ENCODE data around the gene EDAR. TPM values are rescaled to one million over a fixed set of nuclear protein-coding genes. Genes with fewer than 3 reads are reported as not detected.

The EDAR gene
- total and polyA plus RNA-seq, 9 donors, result 0.04 to 1.1 (median 0.08) TPM

DNA sequence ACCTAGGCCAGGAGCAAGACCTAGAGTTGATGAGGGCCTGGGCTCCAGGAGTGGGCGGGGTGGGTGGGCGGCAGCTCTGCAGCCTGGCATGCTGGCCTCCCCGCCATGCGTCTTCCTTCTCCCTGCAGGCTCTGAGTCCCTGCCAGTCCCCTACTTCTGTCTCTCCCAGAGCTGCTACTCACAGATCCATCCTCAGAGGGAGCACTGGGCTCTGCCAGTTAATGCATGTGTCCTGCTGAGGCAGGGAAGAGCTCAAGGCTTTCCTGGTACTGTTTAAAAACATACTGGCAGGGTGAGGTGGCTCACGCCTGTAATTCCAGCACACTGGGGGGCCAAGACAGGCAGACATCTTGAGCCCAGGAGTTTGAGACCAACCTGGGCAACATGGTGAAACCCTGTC is 38.7 kb upstream of the EDAR start:
- Histone ChIP-seq H3K9me3 (replicated peaks; ENCODE audit: control insufficient read depth, low read depth, low read length) (no peaks in the 10 kb centered on the region), H3K27ac (ENCODE audit: low read length) (no peak overlapping the region), H3K4me3 (ENCODE audit: low read length) (no peak overlapping the region), H3K36me3 (ENCODE audit: control insufficient read depth, insufficient read depth, low read length) (no peaks in the 10 kb centered on the region), H3K27me3 (ENCODE audit: control insufficient read depth, insufficient read depth, low read length) (peaks cover 21% of the 10 kb centered on the region), H3K4me1 (ENCODE audit: control insufficient read depth, insufficient read depth, low read length) (peaks cover 11% of the 10 kb centered on the region)
- no peak for DNase-seq
- WGBS (ENCODE audit: insufficient coverage), result 96% methylated on average over 3 of the region's 5 CpGs

DNA sequence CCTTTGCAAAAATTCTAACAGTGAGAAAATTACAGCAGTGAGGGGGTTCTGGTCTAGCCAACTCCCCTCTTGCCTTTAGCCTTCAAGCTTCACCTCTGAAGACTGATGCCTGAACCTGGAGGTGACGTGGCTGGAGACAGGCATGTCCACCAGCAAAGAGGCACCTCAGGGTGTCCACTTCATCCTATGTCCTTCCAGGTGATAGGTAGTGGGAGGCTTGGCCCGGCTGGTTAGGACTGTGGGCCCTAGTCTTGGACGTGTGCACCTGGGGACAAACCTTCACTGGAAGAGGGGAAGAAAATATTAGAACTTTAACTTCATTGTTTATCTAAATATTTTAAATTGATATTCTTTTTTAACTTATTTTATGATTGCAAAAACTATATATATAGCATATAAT is 35.5 kb upstream of the EDAR start:
- H3K27me3 ChIP-seq (ENCODE audit: control insufficient read depth, insufficient read depth, low read length), result no peaks in the 10 kb centered on the region
- no peaks in the 10 kb centered on the region for H3K36me3 ChIP-seq (ENCODE audit: control insufficient read depth, insufficient read depth, low read length)
- no peak overlapping the region for H3K4me3 ChIP-seq (ENCODE audit: low read length)
- no peaks in the 10 kb centered on the region for H3K9me3 ChIP-seq (replicated peaks; ENCODE audit: control insufficient read depth, low read depth, low read length)
- DNase-seq, result no peak
- peaks cover 2% of the 10 kb centered on the region for H3K4me1 ChIP-seq (ENCODE audit: control insufficient read depth, insufficient read depth, low read length)
- no peak overlapping the region for H3K27ac ChIP-seq (ENCODE audit: low read length)
- no CpG with 5 or more reads among the region's 3 CpGs for WGBS (ENCODE audit: insufficient coverage)

DNA sequence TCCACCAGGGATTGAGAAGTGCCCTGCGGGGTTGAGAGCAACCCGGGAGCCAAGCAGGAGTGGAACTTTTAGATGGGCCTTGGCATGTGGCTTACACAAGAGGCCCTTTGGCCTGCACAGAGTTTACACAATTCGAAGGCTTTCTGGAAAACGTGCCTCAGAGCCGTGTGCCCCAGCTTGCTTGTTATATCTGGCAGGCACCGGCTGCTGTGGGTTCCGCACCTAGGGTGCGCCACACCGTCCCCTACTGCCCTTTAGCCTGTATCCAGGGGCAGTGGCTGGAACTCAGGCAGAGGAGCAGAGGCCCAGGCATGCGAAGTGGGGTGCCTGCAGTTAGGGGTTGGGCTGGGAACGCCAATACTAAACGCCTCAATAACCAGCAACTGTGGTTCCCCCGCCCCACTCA is 32.9 kb upstream of the EDAR start:
- no peak overlapping the region for H3K27ac ChIP-seq (ENCODE audit: low read length)
- no peaks in the 10 kb centered on the region for H3K36me3 ChIP-seq (ENCODE audit: control insufficient read depth, insufficient read depth, low read length)
- 84% methylated on average over 12 of the region's 13 CpGs for whole genome bisulfite sequencing (ENCODE audit: insufficient coverage)
- no peak overlapping the region for H3K4me3 ChIP-seq (ENCODE audit: low read length)
- peaks cover 2% of the 10 kb centered on the region for H3K27me3 ChIP-seq (ENCODE audit: control insufficient read depth, insufficient read depth, low read length)
- no peaks in the 10 kb centered on the region for H3K4me1 ChIP-seq (ENCODE audit: control insufficient read depth, insufficient read depth, low read length)
- no peak for DNase-seq
- H3K9me3 ChIP-seq (replicated peaks; ENCODE audit: control insufficient read depth, low read depth, low read length), result no peaks in the 10 kb centered on the region

DNA sequence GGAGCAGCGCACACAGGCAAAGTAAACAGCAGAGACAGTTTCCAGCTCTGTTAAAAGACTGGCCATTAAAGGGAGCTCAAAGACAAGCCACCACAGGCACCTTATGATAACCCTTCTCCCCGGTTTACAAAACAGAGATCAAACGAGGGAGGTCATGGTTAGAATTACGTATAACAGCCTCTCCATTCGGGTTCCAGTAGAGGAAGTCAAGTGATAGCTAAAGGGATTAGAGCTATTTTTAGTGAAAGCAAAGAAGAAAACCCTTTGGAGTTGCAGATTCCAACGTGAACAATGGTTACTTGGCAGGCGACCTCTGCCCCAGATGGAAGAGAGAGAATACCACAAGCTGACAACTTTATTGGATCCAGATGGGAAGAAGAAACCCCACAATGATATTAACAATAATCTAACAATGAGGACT is 31.2 kb upstream of the EDAR start:
- H3K27me3 ChIP-seq (ENCODE audit: control insufficient read depth, insufficient read depth, low read length), result peaks cover 2% of the 10 kb centered on the region
- no peak overlapping the region for H3K4me3 ChIP-seq (ENCODE audit: low read length)
- no peaks in the 10 kb centered on the region for H3K9me3 ChIP-seq (replicated peaks; ENCODE audit: control insufficient read depth, low read depth, low read length)
- no peaks in the 10 kb centered on the region for H3K4me1 ChIP-seq (ENCODE audit: control insufficient read depth, insufficient read depth, low read length)
- DNase-seq, result no peak
- no CpG with 5 or more reads among the region's 7 CpGs for WGBS (ENCODE audit: insufficient coverage)
- H3K27ac ChIP-seq (ENCODE audit: low read length), result no peak overlapping the region
- no peaks in the 10 kb centered on the region for H3K36me3 ChIP-seq (ENCODE audit: control insufficient read depth, insufficient read depth, low read length)

DNA sequence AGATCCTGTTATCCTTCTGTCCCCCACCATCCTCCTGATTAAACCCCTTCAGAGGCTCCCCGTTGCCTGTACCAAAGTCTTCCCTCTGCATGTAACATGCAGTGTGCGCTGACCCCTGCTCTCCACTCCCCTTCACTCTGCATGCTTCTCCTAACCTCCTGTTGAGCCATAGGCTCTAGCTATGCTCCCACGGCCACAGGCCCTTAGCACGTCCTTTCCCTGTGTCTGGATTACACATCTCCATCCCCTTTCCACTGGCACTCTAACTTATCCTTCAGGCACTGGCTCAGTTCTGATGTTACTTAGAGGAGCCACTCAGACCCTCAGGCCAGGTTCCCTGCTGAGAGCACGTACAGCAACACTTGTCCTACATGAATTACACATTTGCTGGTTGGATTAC is 29.4 kb upstream of the EDAR start:
- 94% methylated on average over 4 of the region's 5 CpGs for WGBS (ENCODE audit: insufficient coverage)
- Histone ChIP-seq H3K27me3 (ENCODE audit: control insufficient read depth, insufficient read depth, low read length) (peaks cover 2% of the 10 kb centered on the region), H3K36me3 (ENCODE audit: control insufficient read depth, insufficient read depth, low read length) (no peaks in the 10 kb centered on the region), H3K4me3 (ENCODE audit: low read length) (no peak overlapping the region), H3K4me1 (ENCODE audit: control insufficient read depth, insufficient read depth, low read length) (no peaks in the 10 kb centered on the region), H3K27ac (ENCODE audit: low read length) (no peak overlapping the region), H3K9me3 (replicated peaks; ENCODE audit: control insufficient read depth, low read depth, low read length) (no peaks in the 10 kb centered on the region)
- DNase-seq, result no peak

DNA sequence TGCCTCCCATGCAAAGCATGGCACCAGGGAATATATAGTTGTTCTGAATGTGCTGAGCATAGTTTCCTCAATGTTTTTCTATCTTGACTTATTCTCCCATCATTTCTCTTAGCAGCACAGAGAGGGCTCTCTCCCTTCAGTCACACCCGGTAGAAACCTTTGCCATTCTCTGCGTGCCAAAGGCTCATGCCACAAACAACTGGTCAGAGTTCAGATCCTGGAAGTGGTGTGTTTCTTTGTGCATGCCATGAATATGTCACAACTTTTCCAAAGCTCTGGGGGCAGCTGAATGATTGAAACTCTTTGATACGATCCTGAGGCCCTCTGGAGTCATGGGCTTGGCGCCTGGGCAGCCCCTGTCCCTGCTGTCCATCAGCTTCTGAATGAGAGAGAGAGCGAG is 28.0 kb upstream of the EDAR start:
- no peaks in the 10 kb centered on the region for H3K4me1 ChIP-seq (ENCODE audit: control insufficient read depth, insufficient read depth, low read length)
- DNase-seq, result no peak
- H3K27me3 ChIP-seq (ENCODE audit: control insufficient read depth, insufficient read depth, low read length), result peaks cover 2% of the 10 kb centered on the region
- no peak overlapping the region for H3K27ac ChIP-seq (ENCODE audit: low read length)
- 75% methylated on average over 3 of the region's 5 CpGs for WGBS (ENCODE audit: insufficient coverage)
- no peak overlapping the region for H3K4me3 ChIP-seq (ENCODE audit: low read length)
- no peaks in the 10 kb centered on the region for H3K36me3 ChIP-seq (ENCODE audit: control insufficient read depth, insufficient read depth, low read length)
- H3K9me3 ChIP-seq (replicated peaks; ENCODE audit: control insufficient read depth, low read depth, low read length), result no peaks in the 10 kb centered on the region

DNA sequence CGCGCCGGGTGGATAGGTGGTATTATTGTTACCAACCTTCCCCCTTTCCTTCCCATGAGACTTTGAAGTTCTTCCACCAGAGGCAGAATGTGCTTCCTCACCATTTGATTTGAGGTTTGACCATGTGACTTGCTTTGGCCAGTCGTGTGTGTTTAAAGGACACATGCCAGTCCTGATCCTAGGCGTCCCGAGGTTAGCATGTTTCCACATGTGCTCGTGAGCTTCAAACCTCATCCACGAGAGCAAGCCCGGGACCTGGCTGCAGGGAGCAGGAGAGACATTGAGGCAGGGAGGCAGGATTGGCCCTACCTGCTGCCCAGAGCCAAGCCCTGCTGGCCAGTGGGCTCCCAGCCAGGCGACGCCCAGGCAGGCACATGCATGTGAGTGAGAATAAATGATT is 27.4 kb upstream of the EDAR start:
- Histone ChIP-seq H3K27me3 (ENCODE audit: control insufficient read depth, insufficient read depth, low read length) (peaks cover 2% of the 10 kb centered on the region), H3K4me3 (ENCODE audit: low read length) (no peak overlapping the region), H3K9me3 (replicated peaks; ENCODE audit: control insufficient read depth, low read depth, low read length) (no peaks in the 10 kb centered on the region), H3K27ac (ENCODE audit: low read length) (no peak overlapping the region), H3K36me3 (ENCODE audit: control insufficient read depth, insufficient read depth, low read length) (no peaks in the 10 kb centered on the region), H3K4me1 (ENCODE audit: control insufficient read depth, insufficient read depth, low read length) (no peaks in the 10 kb centered on the region)
- no peak for DNase-seq
- WGBS (ENCODE audit: insufficient coverage), result 98% methylated on average over 8 of the region's 11 CpGs

DNA sequence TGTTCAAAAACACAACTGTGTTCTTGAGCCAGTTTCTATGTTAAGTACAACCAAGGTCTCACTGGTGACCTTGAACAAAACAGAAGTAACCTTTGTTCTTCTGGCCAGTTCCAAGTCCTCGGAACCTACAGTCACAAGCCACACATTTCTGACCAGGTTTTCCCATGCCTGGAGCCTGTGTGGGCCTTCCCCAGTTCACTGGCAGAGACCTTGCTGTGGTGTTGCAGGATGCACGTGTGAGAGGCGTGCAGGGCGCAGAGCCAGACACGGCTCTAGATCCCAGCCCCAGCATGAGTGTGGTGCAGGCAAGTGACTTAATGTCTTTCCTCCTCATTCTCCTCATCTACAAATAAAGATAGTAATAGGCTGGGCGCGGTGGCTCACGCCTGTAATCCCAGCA is 25.5 kb upstream of the EDAR start:
- H3K36me3 ChIP-seq (ENCODE audit: control insufficient read depth, insufficient read depth, low read length), result no peaks in the 10 kb centered on the region
- H3K27ac ChIP-seq (ENCODE audit: low read length), result no peak overlapping the region
- no peaks in the 10 kb centered on the region for H3K4me1 ChIP-seq (ENCODE audit: control insufficient read depth, insufficient read depth, low read length)
- peaks cover 2% of the 10 kb centered on the region for H3K27me3 ChIP-seq (ENCODE audit: control insufficient read depth, insufficient read depth, low read length)
- no peak overlapping the region for H3K4me3 ChIP-seq (ENCODE audit: low read length)
- no peaks in the 10 kb centered on the region for H3K9me3 ChIP-seq (replicated peaks; ENCODE audit: control insufficient read depth, low read depth, low read length)
- DNase-seq, result no peak
- WGBS (ENCODE audit: insufficient coverage), result 57% methylated on average over 1 of the region's 8 CpGs

DNA sequence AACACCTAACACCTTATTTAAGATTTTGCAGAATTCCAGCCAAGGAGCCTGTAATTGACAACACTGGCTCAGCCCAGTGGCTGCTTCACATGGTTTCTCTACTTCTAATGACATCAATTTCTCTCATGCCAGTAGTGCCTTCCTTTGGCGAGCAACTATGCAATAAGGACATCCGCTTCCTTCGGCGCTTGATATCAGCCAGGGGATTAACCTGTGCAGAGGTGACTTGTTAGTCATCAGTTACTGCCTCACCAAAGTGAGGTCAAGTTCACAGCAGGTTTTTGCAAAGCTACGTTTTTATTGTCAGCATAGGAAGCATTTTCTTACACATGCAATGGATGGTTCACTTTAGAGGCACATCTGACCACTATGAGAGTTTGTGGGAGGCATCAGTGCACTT is 24.0 kb upstream of the EDAR start:
- no peak for DNase-seq
- 82% methylated on average over 4 of the region's 5 CpGs for WGBS (ENCODE audit: insufficient coverage)
- H3K27ac ChIP-seq (ENCODE audit: low read length), result no peak overlapping the region

DNA sequence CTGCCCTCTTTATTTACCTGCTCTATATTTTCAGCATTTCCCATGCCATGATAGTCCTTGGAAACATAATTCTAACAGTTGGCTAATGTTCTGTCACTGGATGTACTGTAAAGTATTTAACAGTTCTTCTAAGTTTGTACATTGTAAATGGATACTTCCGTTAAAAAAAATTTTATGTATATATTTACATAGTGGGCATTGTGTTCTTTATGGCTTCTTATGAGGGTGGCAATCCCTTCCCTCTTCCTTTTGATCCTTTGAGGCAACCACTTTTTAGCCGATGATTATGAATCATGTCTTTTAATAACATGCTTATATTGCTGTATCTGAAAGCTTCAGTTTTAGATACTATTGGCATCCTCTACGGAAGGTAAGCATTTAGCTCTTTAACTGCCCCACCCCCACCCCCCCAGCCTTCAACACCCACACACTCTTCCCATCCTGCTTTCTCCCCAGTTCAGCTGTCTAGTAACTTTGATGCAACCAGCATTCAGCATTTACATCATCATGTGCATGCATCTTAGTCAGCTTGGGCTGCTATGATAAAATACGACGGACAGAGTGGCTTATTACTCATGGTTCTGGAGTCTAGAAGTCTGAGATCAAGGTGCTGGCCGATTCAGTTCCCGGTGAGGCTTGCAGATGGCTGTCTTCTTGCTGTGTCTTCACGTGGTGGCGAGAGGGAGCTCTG is 21.0 kb upstream of the EDAR start:
- H3K27ac ChIP-seq (ENCODE audit: low read length), result no peak overlapping the region
- H3K9me3 ChIP-seq (replicated peaks; ENCODE audit: control insufficient read depth, low read depth, low read length), result no peaks in the 10 kb centered on the region
- peaks cover 5% of the 10 kb centered on the region for H3K4me1 ChIP-seq (ENCODE audit: control insufficient read depth, insufficient read depth, low read length)
- no peak overlapping the region for H3K4me3 ChIP-seq (ENCODE audit: low read length)
- H3K27me3 ChIP-seq (ENCODE audit: control insufficient read depth, insufficient read depth, low read length), result no peaks in the 10 kb centered on the region
- DNase-seq, result no peak
- H3K36me3 ChIP-seq (ENCODE audit: control insufficient read depth, insufficient read depth, low read length), result no peaks in the 10 kb centered on the region
- 72% methylated on average over 5 of the region's 9 CpGs for WGBS (ENCODE audit: insufficient coverage)

More for the DNA sequence above, 24.0 kb upstream of the EDAR start:
- no peaks in the 10 kb centered on the region for H3K9me3 ChIP-seq (replicated peaks; ENCODE audit: control insufficient read depth, low read depth, low read length)
- H3K36me3 ChIP-seq (ENCODE audit: control insufficient read depth, insufficient read depth, low read length), result no peaks in the 10 kb centered on the region
- no peaks in the 10 kb centered on the region for H3K4me1 ChIP-seq (ENCODE audit: control insufficient read depth, insufficient read depth, low read length)
- no peak overlapping the region for H3K4me3 ChIP-seq (ENCODE audit: low read length)
- H3K27me3 ChIP-seq (ENCODE audit: control insufficient read depth, insufficient read depth, low read length), result no peaks in the 10 kb centered on the region

DNA sequence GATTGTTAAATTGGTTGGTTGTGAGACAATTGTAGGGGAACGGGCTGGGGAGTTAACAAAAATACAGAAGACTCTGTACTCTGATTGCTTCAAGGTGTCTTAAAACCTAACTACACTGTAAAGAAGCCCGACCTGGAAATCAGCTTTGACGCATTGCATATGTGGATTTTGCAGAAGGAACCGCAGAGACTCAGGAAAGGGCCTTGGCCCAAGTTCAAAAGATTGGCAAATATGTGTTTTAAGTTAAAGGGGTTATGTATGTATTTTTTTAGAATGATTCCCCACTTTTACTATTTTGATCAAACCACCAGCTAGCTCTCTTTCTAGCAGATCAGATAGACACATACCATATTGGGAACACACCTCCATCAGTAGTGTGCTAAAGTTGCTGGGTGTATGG is 18.0 kb upstream of the EDAR start:
- no peak for DNase-seq
- Histone ChIP-seq H3K27me3 (ENCODE audit: control insufficient read depth, insufficient read depth, low read length) (no peaks in the 10 kb centered on the region), H3K36me3 (ENCODE audit: control insufficient read depth, insufficient read depth, low read length) (no peaks in the 10 kb centered on the region), H3K27ac (ENCODE audit: low read length) (no peak overlapping the region), H3K4me3 (ENCODE audit: low read length) (no peak overlapping the region), H3K9me3 (replicated peaks; ENCODE audit: control insufficient read depth, low read depth, low read length) (no peaks in the 10 kb centered on the region), H3K4me1 (ENCODE audit: control insufficient read depth, insufficient read depth, low read length) (peaks cover 8% of the 10 kb centered on the region)
- no CpG with 5 or more reads among the region's 4 CpGs for WGBS (ENCODE audit: insufficient coverage)
